ENCODE results near the gene MSRB3.

The MSRB3 gene

GRCh38 chr12:65293735-65294134, 15.3 kb downstream of the MSRB3 start:
- no peak overlapping the region for H3K27ac Mint-ChIP-seq
- no peaks in the 10 kb centered on the region for H3K27me3 Mint-ChIP-seq (ENCODE audit: low read depth, poor library complexity)
- no peaks in the 10 kb centered on the region for H3K9me3 Mint-ChIP-seq
- no peak for TF ChIP-seq CTCF (IDR thresholded peaks at IDR 0.05)
- DNase-seq, result no peak
- no peaks in the 10 kb centered on the region for H3K4me1 Mint-ChIP-seq
- H3K36me3 Mint-ChIP-seq (ENCODE audit: low read depth), result peaks cover 5% of the 10 kb centered on the region
- no peak overlapping the region for H3K4me3 Mint-ChIP-seq

- no peak for TF ChIP-seq CTCF (IDR thresholded peaks at IDR 0.05)
- DNase-seq, result no peak
- Mint-ChIP-seq H3K4me1 (peaks cover 7% of the 10 kb centered on the region), H3K36me3 (ENCODE audit: low read depth) (peaks cover 5% of the 10 kb centered on the region), H3K4me3 (no peak overlapping the region), H3K9me3 (no peaks in the 10 kb centered on the region), H3K27ac (no peak overlapping the region), H3K27me3 (ENCODE audit: low read depth, poor library complexity) (no peaks in the 10 kb centered on the region)
These were observed 16.3 kb downstream of the MSRB3 start for GRCh38 chr12:65294641-65295262.

- no peak overlapping the region for H3K27ac Mint-ChIP-seq
- H3K36me3 Mint-ChIP-seq (ENCODE audit: low read depth), result peaks cover 5% of the 10 kb centered on the region
- no peaks in the 10 kb centered on the region for H3K9me3 Mint-ChIP-seq
- no peak overlapping the region for H3K4me3 Mint-ChIP-seq
- no peak for DNase-seq
- TF ChIP-seq CTCF (IDR thresholded peaks at IDR 0.05), result no peak
- no peaks in the 10 kb centered on the region for H3K27me3 Mint-ChIP-seq (ENCODE audit: low read depth, poor library complexity)
- peaks cover 18% of the 10 kb centered on the region for H3K4me1 Mint-ChIP-seq
These were observed 18.2 kb downstream of the MSRB3 start for GRCh38 chr12:65296508-65297265.

GRCh38 chr12:65300097-65300496, 21.6 kb downstream of the MSRB3 start:
- Mint-ChIP-seq H3K27me3 (ENCODE audit: low read depth, poor library complexity) (no peaks in the 10 kb centered on the region), H3K36me3 (ENCODE audit: low read depth) (peaks cover 5% of the 10 kb centered on the region), H3K9me3 (no peaks in the 10 kb centered on the region), H3K4me3 (no peak overlapping the region), H3K4me1 (peaks cover 24% of the 10 kb centered on the region), H3K27ac (peak overlapping the region; percentile 67)
- no peak for DNase-seq
- no peak for TF ChIP-seq CTCF (IDR thresholded peaks at IDR 0.05)

GRCh38 chr12:65300679-65301349, 22.3 kb downstream of the MSRB3 start:
- Mint-ChIP-seq H3K4me3 (no peak overlapping the region), H3K4me1 (peaks cover 24% of the 10 kb centered on the region), H3K9me3 (no peaks in the 10 kb centered on the region), H3K27ac (peak overlapping the region; percentile 67), H3K36me3 (ENCODE audit: low read depth) (peaks cover 5% of the 10 kb centered on the region), H3K27me3 (ENCODE audit: low read depth, poor library complexity) (no peaks in the 10 kb centered on the region)
- TF ChIP-seq CTCF (IDR thresholded peaks at IDR 0.05), result peak; percentile 40
- DNase-seq, result peak; percentile 12

All from nephron progenitor cell (in vitro differentiated cells).